ENCODE results near the gene CTNNA3. TPM values are rescaled to one million over a fixed set of nuclear protein-coding genes. Genes with fewer than 3 reads are reported as not detected.

Gene CTNNA3
- total and polyA plus RNA-seq, 2 donors (not counting 3 experiments of a cell fraction or from before 2014, with no cell fraction given), result not detected

DNA sequence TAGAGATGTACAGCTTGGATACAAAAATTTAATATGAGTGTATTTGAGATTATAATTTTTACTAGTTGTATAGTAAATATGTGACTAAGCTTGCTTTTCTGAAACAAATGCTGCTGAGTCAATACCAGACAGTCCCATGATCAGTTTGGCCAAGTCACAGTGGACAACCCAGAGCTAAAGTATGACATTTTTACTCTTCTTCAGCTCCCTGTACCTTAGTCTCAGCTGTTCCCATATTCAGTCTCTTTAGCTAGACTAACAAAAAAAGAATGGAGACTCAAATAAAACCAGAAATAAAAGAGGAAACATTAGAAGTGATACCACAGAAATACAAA, 189.3 kb downstream of the CTNNA3 start:
- Histone ChIP-seq H3K36me3 (ENCODE audit: control insufficient read depth in 2 of 2, extremely low read depth in 1 of 2, insufficient read depth in 2 of 2, low read length in 2 of 2) (no peaks in the 10 kb centered on the region), H2AFZ (ENCODE audit: low read depth, low read length) (no peak overlapping the region), H3K4me3 (replicated peaks in 1 of 3; ENCODE audit: insufficient read depth in 1 of 3, low read depth in 1 of 3, low read length in 3 of 3) (no peak overlapping the region), H3K27ac (ENCODE audit: insufficient read depth, low read depth, low read length) (no peak overlapping the region), H3K4me1 (ENCODE audit: control insufficient read depth, extremely low read depth, insufficient read depth, low read length) (no peaks in the 10 kb centered on the region), H3K9me1 (replicated peaks; ENCODE audit: control insufficient read depth, extremely low read depth, insufficient read depth, low read length) (no peaks in the 10 kb centered on the region), H4K20me1 (replicated peaks; ENCODE audit: control insufficient read depth, extremely low read depth, insufficient read depth, low read length) (no peaks in the 10 kb centered on the region), H3K9me3 (replicated peaks; ENCODE audit: control insufficient read depth, insufficient read depth, low read length) (no peaks in the 10 kb centered on the region), H3K4me2 (ENCODE audit: insufficient read depth, low read length) (no peak overlapping the region), H3K27me3 (ENCODE audit: control insufficient read depth in 2 of 2, insufficient read depth in 2 of 2, low read length in 2 of 2) (no peaks in the 10 kb centered on the region), H3K79me2 (ENCODE audit: control insufficient read depth, insufficient read depth, low read length) (no peaks in the 10 kb centered on the region), H3K9ac (replicated peaks; ENCODE audit: extremely low read depth, insufficient read depth, low read length) (no peak overlapping the region)
- TF ChIP-seq POLR2AphosphoS5 (IDR thresholded peaks at IDR 0.05; ENCODE audit: insufficient read depth, low read depth, low read length), result no peak
- no peak for TF ChIP-seq FOS (IDR thresholded peaks at IDR 0.05; ENCODE audit: borderline replicate concordance, insufficient read depth, low read length)
- no peak for TF ChIP-seq JUN (IDR thresholded peaks at IDR 0.05; ENCODE audit: borderline replicate concordance, insufficient read depth, insufficient read length, low read depth)
- TF ChIP-seq, protein P1, sequence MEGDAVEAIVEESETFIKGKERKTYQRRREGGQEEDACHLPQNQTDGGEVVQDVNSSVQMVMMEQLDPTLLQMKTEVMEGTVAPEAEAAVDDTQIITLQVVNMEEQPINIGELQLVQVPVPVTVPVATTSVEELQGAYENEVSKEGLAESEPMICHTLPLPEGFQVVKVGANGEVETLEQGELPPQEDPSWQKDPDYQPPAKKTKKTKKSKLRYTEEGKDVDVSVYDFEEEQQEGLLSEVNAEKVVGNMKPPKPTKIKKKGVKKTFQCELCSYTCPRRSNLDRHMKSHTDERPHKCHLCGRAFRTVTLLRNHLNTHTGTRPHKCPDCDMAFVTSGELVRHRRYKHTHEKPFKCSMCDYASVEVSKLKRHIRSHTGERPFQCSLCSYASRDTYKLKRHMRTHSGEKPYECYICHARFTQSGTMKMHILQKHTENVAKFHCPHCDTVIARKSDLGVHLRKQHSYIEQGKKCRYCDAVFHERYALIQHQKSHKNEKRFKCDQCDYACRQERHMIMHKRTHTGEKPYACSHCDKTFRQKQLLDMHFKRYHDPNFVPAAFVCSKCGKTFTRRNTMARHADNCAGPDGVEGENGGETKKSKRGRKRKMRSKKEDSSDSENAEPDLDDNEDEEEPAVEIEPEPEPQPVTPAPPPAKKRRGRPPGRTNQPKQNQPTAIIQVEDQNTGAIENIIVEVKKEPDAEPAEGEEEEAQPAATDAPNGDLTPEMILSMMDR (IDR thresholded peaks at IDR 0.05; ENCODE audit: extremely low read depth in 1 of 2, insufficient read depth in 1 of 2, low read depth in 1 of 2, low read length in 2 of 2), result no peak
- no peak for TF ChIP-seq GATA2 (IDR thresholded peaks at IDR 0.05; ENCODE audit: insufficient read depth, insufficient read length, low read depth, low read length)
- no peak for TF ChIP-seq EZH2 (IDR thresholded peaks at IDR 0.05; ENCODE audit: borderline replicate concordance, low read depth, low read length, severe bottlenecking)
- no peak for TF ChIP-seq MYC (IDR thresholded peaks at IDR 0.05; ENCODE audit: low read depth, low read length)
- TF ChIP-seq POLR2A (IDR thresholded peaks at IDR 0.05; ENCODE audit: low read depth, low read length), result no peak
- TF ChIP-seq, protein P2, sequence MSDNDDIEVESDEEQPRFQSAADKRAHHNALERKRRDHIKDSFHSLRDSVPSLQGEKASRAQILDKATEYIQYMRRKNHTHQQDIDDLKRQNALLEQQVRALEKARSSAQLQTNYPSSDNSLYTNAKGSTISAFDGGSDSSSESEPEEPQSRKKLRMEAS (IDR thresholded peaks at IDR 0.05; ENCODE audit: insufficient read depth, insufficient read length), result no peak
- DNase-seq (ENCODE audit: low read depth, low spot score), result no peak
- dilution Hi-C loops (cut with MboI; ENCODE audit: extremely low pct_ligation_motif_present, low sequenced_read_pairs) (no loop called here), intact Hi-C loops (cut with micrococcal nuclease) (no loop called here)
- no TSS peak for BruUV-seq (replicated peaks)
- ChIA-PET POLR2A (no interaction called here), CTCF (interaction anchor here (2.8 kb wide), 1 partner anchor 14 kb away, joined by 15 read pairs; no protein-coding TSS in a partner anchor)
- FAIRE-seq, result no peak
